ENCODE data around the gene ERFE. TPM values are rescaled to one million over a fixed set of nuclear protein-coding genes. Genes with fewer than 3 reads are reported as not detected.

Gene ERFE
- total and polyA plus RNA-seq, 9 of the 15 experiments (the other 6 are each of a cell fraction or from before 2014, with no cell fraction given) = 0.55 to 8.2 (median 3.7) TPM

- POLR2A ChIA-PET = interaction anchor here (1.3 kb wide), 1 partner anchor 11 kb away, joined by 3 read pairs; no protein-coding TSS in a partner anchor
- no peak for TF ChIP-seq TCF3 (CRISPR knock-in tag; IDR thresholded peaks at IDR 0.05)
- no peak for TF ChIP-seq ZBED1 (IDR thresholded peaks at IDR 0.05)
- no peak for TF ChIP-seq ZBTB9 (CRISPR knock-in tag; IDR thresholded peaks at IDR 0.05)
- no peak for TF ChIP-seq HNRNPUL1 (IDR thresholded peaks at IDR 0.05; ENCODE audit: low read length)
- no peak for TF ChIP-seq SP1 (CRISPR knock-in tag; IDR thresholded peaks at IDR 0.05)
- H3K36me3 ChIP-seq (ENCODE audit: control insufficient read depth, insufficient read depth, low read length) = no peaks in the 10 kb centered on the region
- H2AFZ ChIP-seq (ENCODE audit: low read depth, low read length) = no peak overlapping the region
- H3K79me2 ChIP-seq (ENCODE audit: control insufficient read depth, insufficient read depth, low read length) = no peaks in the 10 kb centered on the region
- H4K20me1 ChIP-seq (replicated peaks; ENCODE audit: control insufficient read depth, insufficient read depth, low read length) = no peaks in the 10 kb centered on the region
- no peak overlapping the region for H3K4me3 ChIP-seq
- no peak overlapping the region for H3K4me2 ChIP-seq (ENCODE audit: insufficient read depth, low read length)
- H3K9ac ChIP-seq (ENCODE audit: insufficient read depth in 1 of 2, low read depth in 2 of 2, low read length in 2 of 2) = no peak overlapping the region
- in situ Hi-C loops (cut with MboI) = no loop called here
- peaks cover 0 to 48% of the 10 kb centered on the region in 2 experiments; a peak in 3 of 5 replicates for H3K4me1 ChIP-seq (replicated peaks in 1 of 2; ENCODE audit: control insufficient read depth in 2 of 2, insufficient read depth in 2 of 2, low read length in 2 of 2)
- CTCF ChIA-PET (ENCODE audit: low intra/inter-chr PET ratio) = no interaction called here
- H3K27me3 ChIP-seq (ENCODE audit: control insufficient read depth in 2 of 2, insufficient read depth in 2 of 2, low read length in 2 of 2) = peaks cover 8 to 48% of the 10 kb centered on the region in 2 experiments; a peak in 4 of 5 replicates
- WGBS (ENCODE audit: insufficient coverage, low coverage, missing lambda C conversion rate) = 8% methylated on average over 11 of the region's 20 CpGs
- intact Hi-C loops (cut with micrococcal nuclease) = no loop called here
- no peaks in the 10 kb centered on the region for H3K9me1 ChIP-seq (ENCODE audit: control insufficient read depth, insufficient read depth, low read length)
- FAIRE-seq = no peak
- BruUV-seq (replicated peaks) = no TSS peak
- no peak for DNase-seq (ENCODE audit: extremely low read depth in 1 of 4, low spot score in 3 of 4)
- H3K9me3 ChIP-seq (replicated peaks; ENCODE audit: control insufficient read depth, insufficient read depth, low read depth, low read length) = 0 out of 2 replicates have a peak, but pooled peaks cover 2% of the 10 kb centered on the region
- no peak overlapping the region for H3K27ac ChIP-seq (ENCODE audit: extremely low read depth, low read depth, low read length)
- no peak for ATAC-seq
Observed at GRCh38 chr2:238125127-238125885, 33.5 kb upstream of the ERFE start.

Measured in K562 (cell line).